Endodermal cell (in vitro differentiated cells): ENCODE measurements around the gene BMP7. TPM values are rescaled to one million over a fixed set of nuclear protein-coding genes. Genes with fewer than 3 reads are reported as not detected.

Experiments used
- DNase-seq: peaks from one replicate; pipeline ENCODE4 v3.0.0-alpha.2; 2017
- H3K27ac ChIP-seq: 2 replicates; pipeline ENCODE4 v1.5.1; 2013; ENCODE audit warnings: mild to moderate bottlenecking, low read depth, low read length, moderate library complexity
- H3K27me3 ChIP-seq: 2 replicates; pipeline ENCODE4 v1.6.1; 2013; ENCODE audit warnings: mild to moderate bottlenecking, low read length, moderate library complexity; ENCODE audit not compliant: insufficient read depth, control insufficient read depth, poor library complexity, severe bottlenecking
- H3K36me3 ChIP-seq: 2 replicates; pipeline ENCODE4 v1.7.0; 2013; ENCODE audit warnings: mild to moderate bottlenecking, low read length, moderate library complexity; ENCODE audit not compliant: control insufficient read depth, insufficient read depth
- H3K4me1 ChIP-seq: one replicate; pipeline ENCODE4 v1.7.0; 2013; ENCODE audit warnings: low read length; ENCODE audit not compliant: control insufficient read depth, insufficient read depth
- H3K4me3 ChIP-seq: 2 replicates; pipeline ENCODE4 v1.5.1; 2013; ENCODE audit warnings: mild to moderate bottlenecking, low read length, moderate library complexity
- H3K9ac ChIP-seq: 2 replicates; pipeline ENCODE4 v1.6.1; 2013; ENCODE audit warnings: mild to moderate bottlenecking, low read length, moderate library complexity; ENCODE audit not compliant: poor library complexity, severe bottlenecking; ENCODE audit errors: extremely low read depth
- H3K9me3 ChIP-seq: 2 replicates; pipeline ENCODE4 v1.6.1; 2013; ENCODE audit warnings: mild to moderate bottlenecking, low read length, moderate library complexity; ENCODE audit not compliant: control insufficient read depth
- H3K27ac Mint-ChIP-seq: 2 replicates; pipeline ENCODE4 v1.8.0; 2020; ENCODE audit warnings: mixed read lengths
- H3K27me3 Mint-ChIP-seq: 2 replicates; pipeline ENCODE4 v1.8.0; 2021; ENCODE audit warnings: mild to moderate bottlenecking, mixed read lengths; ENCODE audit not compliant: insufficient read depth
- H3K36me3 Mint-ChIP-seq: 2 replicates; pipeline ENCODE4 v1.8.0; 2020; ENCODE audit warnings: low read depth, mixed read lengths
- H3K4me1 Mint-ChIP-seq: 2 replicates; pipeline ENCODE4 v1.8.0; 2020; ENCODE audit warnings: mixed read lengths
- H3K4me3 Mint-ChIP-seq: 2 replicates; pipeline ENCODE4 v1.8.0; 2020; ENCODE audit warnings: mild to moderate bottlenecking, moderate library complexity, mixed read lengths
- H3K9me3 Mint-ChIP-seq: 2 replicates; pipeline ENCODE4 v1.8.0; 2020; ENCODE audit warnings: mild to moderate bottlenecking, mixed read lengths
- CTCF ChIP-seq: fragments of 200-600 bp; sonication (generic); conservative IDR thresholded peaks from 2 replicates; pipeline ENCODE4 v1.5.0; 2021; ENCODE audit warnings: antibody characterized with exemption, mild to moderate bottlenecking
- WGBS, 2 experiments: methylation state at CpG; one replicate each; pipeline versions ENCODE4 v1.1.5 to v1.1.7; 2013; ENCODE audit warnings: missing lambda C conversion rate in 2 of 2, mixed read lengths in 1 of 2; ENCODE audit not compliant: insufficient coverage in 1 of 2, insufficient read length in 1 of 2; 5-methylcytosine and 5-hydroxymethylcytosine counted together
- total RNA-seq, 2 donors: library from RNA; stranded (reverse); fragmentation: NEBNext Ultra II Directional in 1 of 2; extraction: Animal tissue kit (Norgen Biotek cat#: 25700) in 1 of 2; gene quantifications; 2 replicates in 1 of 2; 3 replicates in 1 of 2; pipeline ENCODE4 v1.2.1, GENCODE V29; 2021

BMP7 gene
- total RNA-seq, 2 donors from 2014 or later = 45.6 to 49.6 TPM

- no peaks in the 10 kb centered on the region for H3K27me3 Mint-ChIP-seq
- peaks cover 34% of the 10 kb centered on the region for H3K36me3 Mint-ChIP-seq
- Histone ChIP-seq H3K9me3 (peaks cover 4% of the 10 kb centered on the region), H3K27me3 (no peaks in the 10 kb centered on the region), H3K36me3 (peaks cover 5% of the 10 kb centered on the region), H3K4me3 (no peak overlapping the region), H3K9ac (no peak overlapping the region), H3K27ac (no peak overlapping the region), H3K4me1 (no peaks in the 10 kb centered on the region)
- no peak for DNase-seq
- peaks cover 4% of the 10 kb centered on the region for H3K4me1 Mint-ChIP-seq
- 92 to 95% methylated on average over 7 of the region's 7 CpGs for WGBS, 2 experiments
- TF ChIP-seq CTCF = no peak
- no peak overlapping the region for H3K27ac Mint-ChIP-seq
- no peak overlapping the region for H3K4me3 Mint-ChIP-seq
- H3K9me3 Mint-ChIP-seq = peaks cover 10% of the 10 kb centered on the region
Observed at GRCh38 chr20:57164872-57165271, 101.6 kb downstream of the BMP7 start.

- H3K4me3 ChIP-seq = no peak overlapping the region
- no peak overlapping the region for H3K27ac ChIP-seq
- no peak for TF ChIP-seq CTCF
- H3K4me1 ChIP-seq = no peaks in the 10 kb centered on the region
- Mint-ChIP-seq H3K27ac (no peak overlapping the region), H3K4me3 (no peak overlapping the region), H3K27me3 (no peaks in the 10 kb centered on the region), H3K36me3 (peaks cover 19% of the 10 kb centered on the region), H3K4me1 (peaks cover 8% of the 10 kb centered on the region), H3K9me3 (peaks cover 10% of the 10 kb centered on the region)
- H3K27me3 ChIP-seq = no peaks in the 10 kb centered on the region
- peaks cover 4% of the 10 kb centered on the region for H3K9me3 ChIP-seq
- WGBS, 2 experiments = 94 to 98% methylated on average over 2 of the region's 2 CpGs
- no peak overlapping the region for H3K9ac ChIP-seq
- no peaks in the 10 kb centered on the region for H3K36me3 ChIP-seq
- DNase-seq = no peak
Observed at GRCh38 chr20:57163041-57163440, 103.4 kb downstream of the BMP7 start.

GRCh38 chr20:57162362-57162652 lies 104.1 kb downstream of the BMP7 start:
- H3K4me1 Mint-ChIP-seq = peaks cover 8% of the 10 kb centered on the region
- Histone ChIP-seq H3K27ac (no peak overlapping the region), H3K4me3 (no peak overlapping the region), H3K4me1 (no peaks in the 10 kb centered on the region), H3K36me3 (no peaks in the 10 kb centered on the region), H3K9me3 (peaks cover 4% of the 10 kb centered on the region), H3K27me3 (no peaks in the 10 kb centered on the region), H3K9ac (no peak overlapping the region)
- DNase-seq = no peak
- peaks cover 10% of the 10 kb centered on the region for H3K9me3 Mint-ChIP-seq
- H3K4me3 Mint-ChIP-seq = no peak overlapping the region
- 77 to 89% methylated on average over 4 to 5 of the region's 5 CpGs for WGBS, 2 experiments
- peaks cover 12% of the 10 kb centered on the region for H3K36me3 Mint-ChIP-seq
- H3K27me3 Mint-ChIP-seq = no peaks in the 10 kb centered on the region
- no peak overlapping the region for H3K27ac Mint-ChIP-seq
- TF ChIP-seq CTCF = no peak
